HFFc6 (cell line): ENCODE data around the gene PRKG1. TPM values are rescaled to one million over a fixed set of nuclear protein-coding genes. Genes with fewer than 3 reads are reported as not detected.

ENCODE experiments used
- DNase-seq: peaks from one replicate; pipeline ENCODE4 v3.0.0-alpha.2; 2018
- H3K27ac Mint-ChIP-seq: 2 replicates; pipeline ENCODE4 v1.8.0; 2020; ENCODE audit warnings: mild to moderate bottlenecking, mixed read lengths
- H3K27me3 Mint-ChIP-seq: 2 replicates; pipeline ENCODE4 v1.8.0; 2021; ENCODE audit warnings: mild to moderate bottlenecking, moderate library complexity, mixed read lengths; ENCODE audit not compliant: insufficient read depth
- H3K36me3 Mint-ChIP-seq: 2 replicates; pipeline ENCODE4 v1.8.0; 2021; ENCODE audit warnings: low read depth, mixed read lengths
- H3K4me1 Mint-ChIP-seq: 2 replicates; pipeline ENCODE4 v1.8.0; 2020; ENCODE audit warnings: low read depth, mixed read lengths
- H3K4me3 Mint-ChIP-seq: 2 replicates; pipeline ENCODE4 v1.8.0; 2020; ENCODE audit warnings: mild to moderate bottlenecking, moderate library complexity, mixed read lengths
- H3K9me3 Mint-ChIP-seq: 2 replicates; pipeline ENCODE4 v1.8.0; 2020; ENCODE audit warnings: mild to moderate bottlenecking, mixed read lengths
- CTCF ChIP-seq: fragments of 200-600 bp; sonication (generic); IDR thresholded peaks from 2 replicates; pipeline ENCODE4 v1.5.0; 2021; ENCODE audit warnings: antibody characterized with exemption, mild to moderate bottlenecking
- total RNA-seq, 6 experiments: library from RNA; stranded (reverse); fragmentation: NEBNext Ultra II Directional; extraction: Animal tissue kit (Norgen Biotek cat#: 25700); gene quantifications; 2 replicates in 1 of 6; 3 replicates in 5 of 6; pipeline ENCODE4 v1.2.3, GENCODE V29; 2021

The PRKG1 gene
- total RNA-seq, 6 experiments from 2014 or later = 9.3 to 10.1 (median 9.8) TPM

DNA sequence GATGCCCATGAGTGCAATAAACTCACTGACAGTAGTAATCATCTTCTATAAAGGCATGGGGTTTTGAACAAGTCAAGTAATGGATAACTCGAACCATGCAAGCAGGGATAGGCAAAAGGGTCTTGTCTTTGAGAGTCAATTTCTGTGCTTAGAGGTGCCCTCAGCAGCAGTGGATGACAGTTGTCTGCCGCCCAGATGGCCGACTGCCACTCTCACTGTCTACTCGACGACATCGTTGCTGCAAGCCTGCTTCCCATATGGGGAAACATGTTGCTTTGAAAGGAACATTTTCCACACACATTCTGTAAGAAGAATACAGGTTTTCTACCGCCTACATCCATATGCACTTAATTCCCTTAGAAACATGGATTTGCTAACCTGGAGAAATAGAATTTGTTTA lies 1003.5 kb downstream of the PRKG1 start:
- Mint-ChIP-seq H3K4me1 (no peaks in the 10 kb centered on the region), H3K9me3 (no peaks in the 10 kb centered on the region), H3K4me3 (no peak overlapping the region), H3K27ac (no peak overlapping the region), H3K36me3 (no peaks in the 10 kb centered on the region), H3K27me3 (no peaks in the 10 kb centered on the region; the same call in none of the 2 replicates)
- TF ChIP-seq CTCF = no peak
- no peak for DNase-seq

- H3K27me3 Mint-ChIP-seq = no peaks in the 10 kb centered on the region; the same call in none of the 2 replicates
- H3K4me3 Mint-ChIP-seq = no peak overlapping the region
- H3K9me3 Mint-ChIP-seq = no peaks in the 10 kb centered on the region
- no peak overlapping the region for H3K27ac Mint-ChIP-seq
- no peak for TF ChIP-seq CTCF
- no peak for DNase-seq
- H3K36me3 Mint-ChIP-seq = no peaks in the 10 kb centered on the region
- no peaks in the 10 kb centered on the region for H3K4me1 Mint-ChIP-seq
Measured at GRCh38 chr10:52078397-52078937, 1004.2 kb downstream of the PRKG1 start.

DNA sequence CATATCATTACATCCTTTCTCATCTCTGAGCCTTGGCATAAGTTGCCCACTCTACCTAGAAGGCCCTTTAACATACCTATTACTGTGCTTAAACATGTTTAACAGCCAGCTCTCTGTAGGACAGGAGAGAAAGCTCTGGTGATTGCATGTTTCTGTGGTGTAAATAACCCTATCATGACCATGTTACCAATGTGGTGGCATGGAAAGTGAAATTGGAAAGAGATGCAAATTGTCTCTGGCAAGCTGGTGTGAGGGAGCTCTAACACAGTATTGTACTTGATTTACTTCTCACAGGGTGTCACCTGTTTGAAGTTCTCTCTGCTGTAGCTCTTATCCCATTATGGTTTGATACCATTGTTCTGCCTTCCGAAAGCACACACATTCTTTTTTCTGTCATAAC lies 1008.0 kb downstream of the PRKG1 start:
- no peak for TF ChIP-seq CTCF
- no peak overlapping the region for H3K27ac Mint-ChIP-seq
- H3K36me3 Mint-ChIP-seq = no peaks in the 10 kb centered on the region
- no peak for DNase-seq
- H3K4me3 Mint-ChIP-seq = no peak overlapping the region
- no peaks in the 10 kb centered on the region for H3K4me1 Mint-ChIP-seq
- H3K27me3 Mint-ChIP-seq = peaks cover 3% of the 10 kb centered on the region
- H3K9me3 Mint-ChIP-seq = no peaks in the 10 kb centered on the region

DNA sequence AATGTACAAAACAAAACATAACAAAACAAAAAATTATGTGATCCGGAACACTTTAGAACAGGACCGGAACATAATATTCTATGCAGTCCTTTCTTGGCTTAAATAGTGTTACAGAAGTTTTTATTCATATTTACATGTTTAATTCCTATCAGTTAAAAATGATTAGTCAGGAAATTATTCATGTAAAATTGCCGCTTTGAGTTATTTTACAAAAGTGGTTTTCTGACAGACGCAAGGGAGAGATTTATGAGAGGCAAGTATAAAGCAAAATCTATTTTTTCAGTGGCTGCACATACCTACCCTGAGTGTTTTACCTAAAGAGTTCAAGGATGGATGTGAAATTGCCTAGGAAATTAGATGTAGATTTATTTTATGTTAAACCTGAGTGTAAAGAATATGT lies 1009.1 kb downstream of the PRKG1 start:
- H3K4me3 Mint-ChIP-seq = no peak overlapping the region
- no peak overlapping the region for H3K27ac Mint-ChIP-seq
- H3K9me3 Mint-ChIP-seq = no peaks in the 10 kb centered on the region
- peaks cover 3% of the 10 kb centered on the region for H3K27me3 Mint-ChIP-seq
- DNase-seq = no peak
- no peaks in the 10 kb centered on the region for H3K4me1 Mint-ChIP-seq
- no peaks in the 10 kb centered on the region for H3K36me3 Mint-ChIP-seq
- TF ChIP-seq CTCF = no peak

DNA sequence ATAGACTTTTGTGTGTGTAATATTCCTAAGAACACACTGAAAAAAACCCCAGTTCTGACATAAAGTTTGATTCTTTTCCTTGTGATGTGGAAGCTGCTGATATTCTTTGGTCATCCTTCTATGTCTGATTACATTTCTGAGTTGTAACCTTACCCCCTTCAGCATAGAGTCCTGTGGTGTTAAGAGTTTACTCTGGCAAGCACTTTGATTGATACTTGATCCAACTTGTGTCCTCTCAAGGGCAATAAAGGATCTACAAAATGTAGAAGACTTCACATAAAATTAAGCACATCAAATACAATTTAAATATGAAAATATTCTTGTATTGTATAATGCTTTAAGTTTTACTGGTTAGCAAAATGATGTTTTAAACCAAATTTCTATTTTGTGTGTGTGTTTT lies 1018.1 kb downstream of the PRKG1 start:
- Mint-ChIP-seq H3K27me3 (no peaks in the 10 kb centered on the region), H3K27ac (no peak overlapping the region), H3K4me1 (no peaks in the 10 kb centered on the region), H3K36me3 (no peaks in the 10 kb centered on the region), H3K9me3 (no peaks in the 10 kb centered on the region), H3K4me3 (no peak overlapping the region)
- no peak for TF ChIP-seq CTCF
- no peak for DNase-seq

DNA sequence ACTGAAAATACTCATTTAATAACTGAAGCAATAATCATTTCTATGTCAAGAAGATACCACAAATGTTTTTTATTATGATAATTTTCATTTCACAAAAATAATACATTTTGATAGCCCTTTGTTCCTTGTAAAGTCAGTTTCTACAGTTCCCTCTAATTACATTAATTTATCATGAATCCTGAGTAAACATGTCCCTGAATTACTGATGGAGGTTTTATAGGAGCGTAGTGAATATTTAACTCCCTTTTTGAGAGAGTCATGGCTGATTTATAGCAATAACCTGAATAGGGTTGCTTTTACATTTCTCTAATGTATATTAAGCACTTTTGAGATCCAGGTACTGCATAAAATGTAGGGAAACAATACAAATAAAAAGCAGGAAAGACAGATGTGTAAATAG lies 1023.8 kb downstream of the PRKG1 start:
- peaks cover 16% of the 10 kb centered on the region for H3K4me1 Mint-ChIP-seq
- TF ChIP-seq CTCF = no peak
- no peaks in the 10 kb centered on the region for H3K36me3 Mint-ChIP-seq
- peaks cover 2% of the 10 kb centered on the region; the same call in 1 of the 2 replicates for H3K27me3 Mint-ChIP-seq
- no peak for DNase-seq
- no peak overlapping the region for H3K27ac Mint-ChIP-seq
- no peaks in the 10 kb centered on the region for H3K9me3 Mint-ChIP-seq
- no peak overlapping the region for H3K4me3 Mint-ChIP-seq
